GM23338 (cell line): ENCODE measurements around the gene CENPP. TPM values are rescaled to one million over a fixed set of nuclear protein-coding genes. Genes with fewer than 3 reads are reported as not detected.

Experiments used
- ATAC-seq: fragments of 200-7000 bp; cut with Tn5 transposase; 3 replicates; pipeline ENCODE4 v1.9.1; 2020
- DNase-seq: peaks from one replicate; pipeline ENCODE4 v3.0.0-alpha.2; 2015; ENCODE audit warnings: low spot score
- H2AFZ ChIP-seq: fragments of 200-600 bp; sonication (generic); 2 replicates; pipeline ENCODE4 v1.8.0; 2016; ENCODE audit warnings: antibody characterized with exemption, mild to moderate bottlenecking, moderate library complexity
- H3F3A ChIP-seq: fragments of 200-600 bp; sonication (generic); replicated peaks from 2 replicates; pipeline ENCODE4 v1.8.0; 2017; ENCODE audit warnings: antibody characterized with exemption, mixed run types, low read depth
- H3K27ac ChIP-seq: fragments of 200-600 bp; sonication (generic); 2 replicates; pipeline ENCODE4 v1.6.1; 2016; ENCODE audit warnings: low read depth
- H3K27me3 ChIP-seq: fragments of 200-600 bp; sonication (generic); 2 replicates; pipeline ENCODE4 v1.8.0; 2016; ENCODE audit warnings: mild to moderate bottlenecking, mixed run types, moderate library complexity; ENCODE audit not compliant: insufficient read depth
- H3K36me3 ChIP-seq: fragments of 200-600 bp; sonication (generic); 2 replicates; pipeline ENCODE4 v1.8.0; 2016; ENCODE audit warnings: mild to moderate bottlenecking; ENCODE audit not compliant: insufficient read depth
- H3K4me1 ChIP-seq: fragments of 200-600 bp; sonication (generic); 2 replicates; pipeline ENCODE4 v1.8.0; 2016; ENCODE audit warnings: mild to moderate bottlenecking, moderate library complexity; ENCODE audit not compliant: insufficient read depth
- H3K4me2 ChIP-seq: fragments of 200-600 bp; sonication (generic); 2 replicates; pipeline ENCODE4 v1.7.1; 2017; ENCODE audit warnings: mixed run types
- H3K4me3 ChIP-seq: fragments of 200-600 bp; sonication (generic); 2 replicates; pipeline ENCODE4 v1.6.1; 2016; ENCODE audit warnings: mixed run types
- H3K79me2 ChIP-seq: fragments of 200-600 bp; sonication (generic); replicated peaks from 2 replicates; pipeline ENCODE4 v1.8.0; 2017; ENCODE audit warnings: mild to moderate bottlenecking; ENCODE audit not compliant: insufficient read depth
- H3K9me2 ChIP-seq: fragments of 200-600 bp; sonication (generic); 2 replicates; pipeline ENCODE4 v1.8.0; 2017; ENCODE audit not compliant: insufficient read depth
- H4K20me1 ChIP-seq: fragments of 200-600 bp; sonication (generic); replicated peaks from 2 replicates; pipeline ENCODE4 v1.8.0; 2017; ENCODE audit warnings: mild to moderate bottlenecking; ENCODE audit not compliant: insufficient read depth
- H3K27ac Mint-ChIP-seq: 2 replicates; pipeline ENCODE4 v1.8.0; 2020; ENCODE audit warnings: inconsistent platforms, mild to moderate bottlenecking, moderate library complexity, mixed read lengths
- H3K27me3 Mint-ChIP-seq: 3 replicates; pipeline ENCODE4 v1.8.0; 2022; ENCODE audit warnings: low read depth, mild to moderate bottlenecking, moderate library complexity, mixed read lengths, inconsistent platforms; ENCODE audit not compliant: insufficient read depth, poor library complexity
- H3K36me3 Mint-ChIP-seq: 3 replicates; pipeline ENCODE4 v1.8.0; 2021; ENCODE audit warnings: low read depth, mild to moderate bottlenecking, inconsistent platforms, moderate library complexity, mixed read lengths
- H3K4me1 Mint-ChIP-seq: 3 replicates; pipeline ENCODE4 v1.8.0; 2020; ENCODE audit warnings: mild to moderate bottlenecking, inconsistent platforms, mixed read lengths
- H3K4me3 Mint-ChIP-seq: 3 replicates; pipeline ENCODE4 v1.8.0; 2021; ENCODE audit warnings: moderate library complexity, mild to moderate bottlenecking, inconsistent platforms, mixed read lengths
- H3K9me3 Mint-ChIP-seq: 3 replicates; pipeline ENCODE4 v1.8.0; 2020; ENCODE audit warnings: moderate library complexity, mild to moderate bottlenecking, inconsistent platforms, mixed read lengths
- CREB1 ChIP-seq: fragments of 250-450 bp; sonication (Bioruptor Pico); IDR thresholded peaks from 2 replicates; pipeline ENCODE4 v1.5.0; 2020; ENCODE audit warnings: low read depth, mild to moderate bottlenecking, moderate library complexity
- EZH2 ChIP-seq: fragments of 200-600 bp; sonication (generic); IDR thresholded peaks from one replicate; pipeline ENCODE4 v1.8.0; 2017; ENCODE audit warnings: antibody characterized with exemption, mild to moderate bottlenecking, low read depth; ENCODE audit not compliant: unreplicated experiment
- EZH2phosphoT487 ChIP-seq: fragments of 200-600 bp; sonication (generic); IDR thresholded peaks from one replicate; pipeline ENCODE4 v1.8.1; 2018; ENCODE audit warnings: antibody characterized with exemption; ENCODE audit not compliant: unreplicated experiment
- JUNB ChIP-seq: IDR thresholded peaks from one replicate; pipeline ENCODE4 v1.6.1; 2016; ENCODE audit warnings: antibody characterized with exemption; ENCODE audit not compliant: unreplicated experiment
- NANOG ChIP-seq: IDR thresholded peaks from 2 replicates; pipeline ENCODE4 v1.6.1; 2016; ENCODE audit warnings: antibody characterized with exemption, borderline replicate concordance
- POLR2AphosphoS5 ChIP-seq: IDR thresholded peaks from 2 replicates; pipeline ENCODE4 v1.6.1; 2016; ENCODE audit warnings: antibody characterized with exemption, low read depth
- REST ChIP-seq: IDR thresholded peaks from one replicate; pipeline ENCODE4 v1.6.1; 2018; ENCODE audit warnings: antibody characterized with exemption; ENCODE audit not compliant: unreplicated experiment
- STAT1 ChIP-seq: IDR thresholded peaks from one replicate; pipeline ENCODE4 v1.6.1; 2016; ENCODE audit warnings: antibody characterized with exemption; ENCODE audit not compliant: unreplicated experiment
- ZNF114 ChIP-seq: fragments of 250-450 bp; sonication (Bioruptor Pico); IDR thresholded peaks from 2 replicates; pipeline ENCODE4 v1.5.0; 2020; ENCODE audit warnings: mild to moderate bottlenecking, moderate library complexity
- ZNF331 ChIP-seq: fragments of 250-450 bp; sonication (Bioruptor Pico); IDR thresholded peaks from 2 replicates; pipeline ENCODE4 v1.5.0; 2020; ENCODE audit warnings: low read depth, mild to moderate bottlenecking, moderate library complexity
- polyA plus RNA-seq: library from polyadenylated mRNA; unstranded; fragments of >200 nt; fragmentation: Nextera tagmentation; extraction: Ambion mirVana; gene quantifications from 2 replicates; pipeline ENCODE4 v1.2.1, GENCODE V29; 2016
- total RNA-seq: library from RNA; depleted of rRNA; stranded (reverse); fragments of >200 nt; shearing (Covaris generic); gene quantifications from 2 replicates; pipeline ENCODE4 v1.2.3, GENCODE V29; 2014
- TF ChIP-seq, protein P1 (sequence below): IDR thresholded peaks from 2 replicates; pipeline ENCODE4 v1.6.1; 2016; ENCODE audit warnings: antibody characterized with exemption
- TF ChIP-seq, protein P2 (sequence below), 2 experiments: fragments of 200-600 bp in 1 of 2; sonication (generic) in 1 of 2; conservative IDR thresholded peaks; 2 replicates each; pipeline versions ENCODE4 v1.5.1 to v1.6.1; 2016 to 2017; ENCODE audit warnings: antibody characterized with exemption in 2 of 2, low read depth in 2 of 2, mild to moderate bottlenecking in 2 of 2, moderate library complexity in 1 of 2
- TF ChIP-seq, protein P3 (sequence below): fragments of 250-450 bp; sonication (Bioruptor Pico); IDR thresholded peaks from 2 replicates; pipeline ENCODE4 v1.5.0; 2020; ENCODE audit warnings: mild to moderate bottlenecking, moderate library complexity

Gene CENPP
- total and polyA plus RNA-seq, 2 experiments from 2014 or later, result 11.0 to 12.6 TPM

GRCh38 chr9:92510747-92511146 is 185.0 kb downstream of the CENPP start:
- ATAC-seq (no peak), DNase-seq (no peak)
- no peak overlapping the region for H3K27ac Mint-ChIP-seq
- Histone ChIP-seq H3K4me1 (no peaks in the 10 kb centered on the region), H4K20me1 (no peaks in the 10 kb centered on the region), H3K4me3 (no peak overlapping the region), H3F3A (no peaks in the 10 kb centered on the region), H3K36me3 (no peaks in the 10 kb centered on the region), H3K79me2 (no peaks in the 10 kb centered on the region), H3K27ac (no peak overlapping the region), H2AFZ (no peak overlapping the region), H3K27me3 (no peaks in the 10 kb centered on the region), H3K4me2 (no peak overlapping the region), H3K9me2 (no peaks in the 10 kb centered on the region)
- peaks cover 13% of the 10 kb centered on the region for H3K4me1 Mint-ChIP-seq
- H3K36me3 Mint-ChIP-seq, result no peaks in the 10 kb centered on the region
- H3K4me3 Mint-ChIP-seq, result no peak overlapping the region
- H3K9me3 Mint-ChIP-seq, result no peaks in the 10 kb centered on the region
- peaks cover 8% of the 10 kb centered on the region for H3K27me3 Mint-ChIP-seq
- TF ChIP-seq ZNF331 (no peak), CREB1 (CRISPR knock-in tag) (no peak), NANOG (no peak), JUNB (no peak), EZH2 (no peak), REST (no peak), ZNF114 (CRISPR knock-in tag) (no peak), EZH2phosphoT487 (no peak), STAT1 (no peak), POLR2AphosphoS5 (no peak)
- TF ChIP-seq, protein P1, sequence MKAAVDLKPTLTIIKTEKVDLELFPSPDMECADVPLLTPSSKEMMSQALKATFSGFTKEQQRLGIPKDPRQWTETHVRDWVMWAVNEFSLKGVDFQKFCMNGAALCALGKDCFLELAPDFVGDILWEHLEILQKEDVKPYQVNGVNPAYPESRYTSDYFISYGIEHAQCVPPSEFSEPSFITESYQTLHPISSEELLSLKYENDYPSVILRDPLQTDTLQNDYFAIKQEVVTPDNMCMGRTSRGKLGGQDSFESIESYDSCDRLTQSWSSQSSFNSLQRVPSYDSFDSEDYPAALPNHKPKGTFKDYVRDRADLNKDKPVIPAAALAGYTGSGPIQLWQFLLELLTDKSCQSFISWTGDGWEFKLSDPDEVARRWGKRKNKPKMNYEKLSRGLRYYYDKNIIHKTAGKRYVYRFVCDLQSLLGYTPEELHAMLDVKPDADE, result no peak
- TF ChIP-seq, protein P2, sequence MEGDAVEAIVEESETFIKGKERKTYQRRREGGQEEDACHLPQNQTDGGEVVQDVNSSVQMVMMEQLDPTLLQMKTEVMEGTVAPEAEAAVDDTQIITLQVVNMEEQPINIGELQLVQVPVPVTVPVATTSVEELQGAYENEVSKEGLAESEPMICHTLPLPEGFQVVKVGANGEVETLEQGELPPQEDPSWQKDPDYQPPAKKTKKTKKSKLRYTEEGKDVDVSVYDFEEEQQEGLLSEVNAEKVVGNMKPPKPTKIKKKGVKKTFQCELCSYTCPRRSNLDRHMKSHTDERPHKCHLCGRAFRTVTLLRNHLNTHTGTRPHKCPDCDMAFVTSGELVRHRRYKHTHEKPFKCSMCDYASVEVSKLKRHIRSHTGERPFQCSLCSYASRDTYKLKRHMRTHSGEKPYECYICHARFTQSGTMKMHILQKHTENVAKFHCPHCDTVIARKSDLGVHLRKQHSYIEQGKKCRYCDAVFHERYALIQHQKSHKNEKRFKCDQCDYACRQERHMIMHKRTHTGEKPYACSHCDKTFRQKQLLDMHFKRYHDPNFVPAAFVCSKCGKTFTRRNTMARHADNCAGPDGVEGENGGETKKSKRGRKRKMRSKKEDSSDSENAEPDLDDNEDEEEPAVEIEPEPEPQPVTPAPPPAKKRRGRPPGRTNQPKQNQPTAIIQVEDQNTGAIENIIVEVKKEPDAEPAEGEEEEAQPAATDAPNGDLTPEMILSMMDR (conservative IDR thresholded peaks at IDR 0.05; ENCODE audit: low read depth in 2 of 2), result no peak
- TF ChIP-seq, protein P3, sequence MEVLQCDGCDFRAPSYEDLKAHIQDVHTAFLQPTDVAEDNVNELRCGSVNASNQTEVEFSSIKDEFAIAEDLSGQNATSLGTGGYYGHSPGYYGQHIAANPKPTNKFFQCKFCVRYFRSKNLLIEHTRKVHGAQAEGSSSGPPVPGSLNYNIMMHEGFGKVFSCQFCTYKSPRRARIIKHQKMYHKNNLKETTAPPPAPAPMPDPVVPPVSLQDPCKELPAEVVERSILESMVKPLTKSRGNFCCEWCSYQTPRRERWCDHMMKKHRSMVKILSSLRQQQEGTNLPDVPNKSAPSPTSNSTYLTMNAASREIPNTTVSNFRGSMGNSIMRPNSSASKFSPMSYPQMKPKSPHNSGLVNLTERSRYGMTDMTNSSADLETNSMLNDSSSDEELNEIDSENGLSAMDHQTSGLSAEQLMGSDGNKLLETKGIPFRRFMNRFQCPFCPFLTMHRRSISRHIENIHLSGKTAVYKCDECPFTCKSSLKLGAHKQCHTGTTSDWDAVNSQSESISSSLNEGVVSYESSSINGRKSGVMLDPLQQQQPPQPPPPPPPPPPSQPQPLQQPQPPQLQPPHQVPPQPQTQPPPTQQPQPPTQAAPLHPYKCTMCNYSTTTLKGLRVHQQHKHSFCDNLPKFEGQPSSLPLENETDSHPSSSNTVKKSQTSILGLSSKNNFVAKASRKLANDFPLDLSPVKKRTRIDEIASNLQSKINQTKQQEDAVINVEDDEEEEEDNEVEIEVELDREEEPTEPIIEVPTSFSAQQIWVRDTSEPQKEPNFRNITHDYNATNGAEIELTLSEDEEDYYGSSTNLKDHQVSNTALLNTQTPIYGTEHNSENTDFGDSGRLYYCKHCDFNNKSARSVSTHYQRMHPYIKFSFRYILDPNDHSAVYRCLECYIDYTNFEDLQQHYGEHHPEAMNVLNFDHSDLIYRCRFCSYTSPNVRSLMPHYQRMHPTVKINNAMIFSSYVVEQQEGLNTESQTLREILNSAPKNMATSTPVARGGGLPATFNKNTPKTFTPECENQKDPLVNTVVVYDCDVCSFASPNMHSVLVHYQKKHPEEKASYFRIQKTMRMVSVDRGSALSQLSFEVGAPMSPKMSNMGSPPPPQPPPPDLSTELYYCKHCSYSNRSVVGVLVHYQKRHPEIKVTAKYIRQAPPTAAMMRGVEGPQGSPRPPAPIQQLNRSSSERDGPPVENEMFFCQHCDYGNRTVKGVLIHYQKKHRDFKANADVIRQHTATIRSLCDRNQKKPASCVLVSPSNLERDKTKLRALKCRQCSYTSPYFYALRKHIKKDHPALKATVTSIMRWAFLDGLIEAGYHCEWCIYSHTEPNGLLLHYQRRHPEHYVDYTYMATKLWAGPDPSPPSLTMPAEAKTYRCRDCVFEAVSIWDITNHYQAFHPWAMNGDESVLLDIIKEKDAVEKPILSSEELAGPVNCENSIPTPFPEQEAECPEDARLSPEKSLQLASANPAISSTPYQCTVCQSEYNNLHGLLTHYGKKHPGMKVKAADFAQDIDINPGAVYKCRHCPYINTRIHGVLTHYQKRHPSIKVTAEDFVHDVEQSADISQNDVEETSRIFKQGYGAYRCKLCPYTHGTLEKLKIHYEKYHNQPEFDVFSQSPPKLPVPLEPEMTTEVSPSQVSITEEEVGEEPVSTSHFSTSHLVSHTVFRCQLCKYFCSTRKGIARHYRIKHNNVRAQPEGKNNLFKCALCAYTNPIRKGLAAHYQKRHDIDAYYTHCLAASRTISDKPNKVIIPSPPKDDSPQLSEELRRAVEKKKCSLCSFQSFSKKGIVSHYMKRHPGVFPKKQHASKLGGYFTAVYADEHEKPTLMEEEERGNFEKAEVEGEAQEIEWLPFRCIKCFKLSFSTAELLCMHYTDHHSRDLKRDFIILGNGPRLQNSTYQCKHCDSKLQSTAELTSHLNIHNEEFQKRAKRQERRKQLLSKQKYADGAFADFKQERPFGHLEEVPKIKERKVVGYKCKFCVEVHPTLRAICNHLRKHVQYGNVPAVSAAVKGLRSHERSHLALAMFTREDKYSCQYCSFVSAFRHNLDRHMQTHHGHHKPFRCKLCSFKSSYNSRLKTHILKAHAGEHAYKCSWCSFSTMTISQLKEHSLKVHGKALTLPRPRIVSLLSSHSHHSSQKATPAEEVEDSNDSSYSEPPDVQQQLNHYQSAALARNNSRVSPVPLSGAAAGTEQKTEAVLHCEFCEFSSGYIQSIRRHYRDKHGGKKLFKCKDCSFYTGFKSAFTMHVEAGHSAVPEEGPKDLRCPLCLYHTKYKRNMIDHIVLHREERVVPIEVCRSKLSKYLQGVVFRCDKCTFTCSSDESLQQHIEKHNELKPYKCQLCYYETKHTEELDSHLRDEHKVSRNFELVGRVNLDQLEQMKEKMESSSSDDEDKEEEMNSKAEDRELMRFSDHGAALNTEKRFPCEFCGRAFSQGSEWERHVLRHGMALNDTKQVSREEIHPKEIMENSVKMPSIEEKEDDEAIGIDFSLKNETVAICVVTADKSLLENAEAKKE, result no peak
